HG03097 (cell line): Measurements from ENCODE around the gene MUC20.
"Not testable (repeated sequence)": the region's sequence is repeated elsewhere in the genome, so short reads cannot be mapped to it uniquely, and the experiment has no call there.

ENCODE experiments used
- ATAC-seq: cut with Tn5 transposase; IDR thresholded peaks from one replicate; pipeline ENCODE4 v1.9.1; 2021; ENCODE audit not compliant: unreplicated experiment, low FRiP score

The MUC20 gene

DNA sequence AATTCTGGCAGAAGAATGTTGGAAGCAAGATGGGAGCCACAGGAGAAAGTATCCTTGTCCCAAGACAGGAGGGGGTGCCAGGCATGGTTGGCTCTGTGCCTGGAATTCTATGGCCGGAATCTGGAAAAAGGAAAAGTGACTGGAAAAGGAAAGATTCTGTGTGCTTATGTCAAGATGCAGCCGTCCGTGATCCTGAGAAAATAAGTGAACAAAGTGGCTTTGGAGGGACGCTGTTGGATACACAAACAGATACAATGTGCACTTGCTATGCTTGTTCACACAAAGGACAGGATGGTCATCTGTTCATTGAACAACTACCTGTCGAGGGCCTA is 28.5 kb upstream of the MUC20 start:
- ATAC-seq: no peak

DNA sequence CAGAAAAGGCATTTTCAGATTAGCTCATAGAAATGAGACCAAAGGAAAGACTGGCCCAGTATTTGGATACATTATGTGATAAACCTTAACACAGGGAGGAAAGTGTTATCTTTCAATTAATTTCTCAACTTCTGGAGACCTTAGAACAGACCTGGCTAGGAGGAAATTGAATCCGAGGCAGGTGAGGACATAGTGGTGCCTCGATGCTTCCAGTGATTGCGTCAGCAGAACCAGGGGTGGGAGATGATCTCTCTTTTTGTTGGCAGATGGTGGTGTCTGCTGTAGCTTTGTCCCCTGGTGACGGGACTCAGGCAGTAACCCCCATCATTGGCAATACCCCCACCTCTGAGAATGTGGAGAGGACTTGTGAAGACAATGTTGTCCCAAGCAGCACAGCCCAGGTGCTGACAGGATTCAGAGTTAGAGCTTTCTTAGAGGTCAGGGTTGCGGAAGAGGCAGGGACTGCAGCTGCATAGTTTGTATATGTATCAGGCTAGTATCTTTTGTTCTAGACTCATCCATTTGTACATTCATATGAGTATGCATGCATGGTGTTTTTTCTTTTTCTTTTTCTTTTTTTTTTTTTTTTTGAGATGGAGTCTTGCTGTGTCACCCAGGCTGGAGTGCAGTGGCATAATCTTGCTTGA is 27.9 kb upstream of the MUC20 start:
- ATAC-seq: no peak

DNA sequence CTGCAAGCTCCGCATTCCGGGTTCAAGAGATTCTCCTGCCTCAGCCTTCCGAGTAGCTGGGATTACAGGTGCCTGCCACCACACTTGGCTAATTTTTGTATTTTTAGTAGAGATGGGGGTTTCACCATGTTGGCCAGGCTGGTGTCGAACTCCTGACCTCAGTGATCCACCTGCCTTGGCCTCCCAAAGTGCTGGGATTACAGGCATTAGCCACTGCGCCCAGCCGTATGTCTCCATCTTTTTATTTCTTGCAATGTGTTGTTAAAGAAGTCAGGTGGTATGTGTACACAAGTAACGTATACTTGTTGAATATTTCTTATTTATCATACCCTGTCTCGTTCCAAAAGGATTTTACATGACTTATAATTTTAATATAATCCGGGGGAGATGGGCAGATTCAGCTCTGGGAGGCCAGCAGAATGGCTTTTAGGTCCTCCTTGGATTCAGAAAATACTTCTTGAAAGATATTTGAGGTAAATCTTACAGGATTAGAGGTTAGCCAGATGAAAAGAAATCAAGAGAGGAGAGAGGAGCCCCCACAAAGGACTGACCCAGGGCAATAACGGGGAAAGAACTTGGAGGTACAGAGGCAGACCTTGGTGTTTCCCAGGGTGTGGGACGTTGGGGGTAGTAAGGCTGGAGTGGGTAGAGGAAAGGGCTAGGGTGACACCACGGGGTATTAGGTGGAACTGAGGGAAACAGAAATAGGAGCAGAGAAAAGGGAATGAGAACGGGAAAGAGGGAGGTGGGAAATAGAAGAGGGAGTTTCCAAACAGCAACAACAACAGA is 27.2 kb upstream of the MUC20 start:
- no peak for ATAC-seq

DNA sequence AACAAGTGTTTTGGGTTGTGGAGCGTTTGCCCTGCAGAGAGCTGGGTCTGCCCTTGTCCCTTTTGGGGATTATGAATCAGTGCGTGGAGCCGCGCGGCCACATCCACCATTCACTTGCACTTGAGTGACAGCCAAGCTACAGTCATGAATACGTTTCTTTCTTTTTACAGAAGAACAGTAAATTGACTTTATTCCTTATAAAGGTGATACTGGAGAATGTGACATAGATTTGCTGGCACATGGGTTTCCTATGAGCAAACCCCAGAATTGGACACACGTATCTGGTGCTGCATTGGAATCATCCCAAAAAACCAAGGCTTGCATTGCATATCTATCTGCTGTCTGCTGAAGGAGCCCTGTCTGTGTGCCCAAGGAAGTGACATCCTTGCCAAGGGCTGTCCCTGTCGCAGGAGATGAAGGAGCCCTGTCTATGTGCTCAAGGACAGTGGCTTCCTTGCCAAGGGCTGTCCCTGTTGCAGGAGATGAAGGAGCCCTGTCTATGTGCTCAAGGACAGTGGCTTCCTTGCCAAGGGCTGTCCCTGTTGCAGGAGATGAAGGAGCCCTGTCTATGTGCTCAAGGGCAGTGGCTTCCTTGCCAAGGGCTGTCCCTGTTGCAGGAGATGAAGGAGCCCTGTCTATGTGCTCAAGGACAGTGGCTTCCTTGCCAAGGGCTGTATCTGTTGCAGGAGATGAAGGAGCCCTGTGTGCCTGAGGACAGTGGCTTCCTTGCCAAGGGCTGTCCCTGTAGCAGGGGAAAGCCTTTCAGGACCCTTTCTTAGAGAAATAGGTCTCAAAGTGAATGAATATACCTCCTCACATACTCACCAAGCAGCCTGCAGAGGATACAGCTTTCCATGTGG is 26.3 kb upstream of the MUC20 start:
- not testable (repeated sequence) for ATAC-seq

DNA sequence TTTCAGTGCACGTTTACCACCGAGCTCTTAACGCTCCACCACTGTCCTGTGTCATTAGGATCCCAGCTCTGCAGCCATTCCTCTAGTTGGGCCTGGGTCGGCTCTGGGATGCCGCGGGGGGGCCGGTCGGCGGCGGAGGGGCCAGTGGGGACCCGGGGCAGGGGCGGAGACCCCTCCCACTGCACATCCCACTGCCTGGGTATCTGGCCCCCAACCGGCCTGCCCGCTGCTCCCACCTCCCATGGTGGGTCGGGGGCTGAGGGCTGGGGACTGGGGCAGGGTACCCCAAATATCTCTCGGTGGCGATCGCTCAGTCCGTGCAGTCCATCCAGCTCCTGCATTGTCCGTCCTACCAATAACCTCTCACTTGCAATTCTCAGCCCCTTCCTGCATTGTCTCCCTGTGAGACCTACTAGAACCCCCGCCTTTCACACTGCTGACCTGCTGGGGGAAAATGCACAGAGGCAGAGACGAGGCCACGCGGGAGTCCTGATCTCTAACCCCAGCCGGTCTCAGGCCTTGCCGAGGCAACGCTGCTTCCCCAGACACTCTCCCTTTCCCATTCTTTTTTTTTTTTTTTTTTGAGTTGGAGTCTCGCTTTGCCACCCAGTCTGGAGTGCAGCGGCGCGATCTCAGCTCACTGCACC is 24.0 kb upstream of the MUC20 start:
- no peak for ATAC-seq

DNA sequence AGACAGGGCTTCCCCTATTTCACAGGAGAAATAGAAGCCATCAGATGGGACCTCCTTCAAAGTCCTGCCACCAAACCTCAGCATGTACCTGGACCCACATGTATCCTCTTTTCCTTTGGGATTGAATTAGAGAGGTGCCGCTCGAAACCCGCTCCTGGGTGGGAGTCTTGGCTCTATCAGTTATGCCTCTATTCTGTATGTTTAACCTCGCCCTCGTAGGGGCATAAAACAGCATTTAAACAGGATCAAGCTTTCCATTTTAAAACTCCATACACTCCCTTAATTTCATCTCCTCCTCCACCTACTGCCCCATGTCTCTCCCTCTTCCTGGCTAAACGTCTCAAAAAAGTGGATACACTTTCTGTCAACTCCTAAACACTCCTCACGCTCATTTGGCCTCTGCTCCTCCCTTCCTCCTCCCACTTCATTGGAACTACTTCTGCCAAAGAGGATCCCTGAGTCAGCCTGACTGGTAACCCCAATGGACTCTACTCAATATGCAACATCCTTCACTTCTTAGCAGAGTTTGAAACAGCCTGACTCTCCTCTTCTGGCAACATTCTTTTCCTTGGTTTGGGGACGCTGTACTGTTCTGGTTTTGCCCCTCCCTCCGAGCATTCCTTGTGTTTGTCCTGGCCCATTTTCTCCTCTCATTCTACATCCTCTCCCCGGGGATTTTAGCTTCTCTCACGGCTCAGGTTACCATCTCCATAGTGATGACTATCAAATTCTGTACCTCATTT is 23.0 kb upstream of the MUC20 start:
- ATAC-seq: no peak

DNA sequence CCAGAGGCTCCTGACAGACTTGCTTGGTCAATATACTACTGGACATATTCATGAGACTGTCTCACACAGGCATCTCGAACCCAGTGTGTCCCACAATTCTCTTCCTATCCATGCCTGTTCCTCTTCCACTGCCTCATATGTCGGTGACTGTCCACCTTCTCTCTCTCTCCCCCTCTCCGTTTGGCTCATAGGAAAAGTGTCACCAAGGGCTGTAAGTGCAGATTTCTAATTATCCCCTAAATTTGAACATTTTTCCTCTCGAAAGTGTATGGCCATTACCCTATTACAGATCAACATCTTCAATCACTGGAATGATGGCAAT is 22.5 kb upstream of the MUC20 start:
- ATAC-seq: no peak

DNA sequence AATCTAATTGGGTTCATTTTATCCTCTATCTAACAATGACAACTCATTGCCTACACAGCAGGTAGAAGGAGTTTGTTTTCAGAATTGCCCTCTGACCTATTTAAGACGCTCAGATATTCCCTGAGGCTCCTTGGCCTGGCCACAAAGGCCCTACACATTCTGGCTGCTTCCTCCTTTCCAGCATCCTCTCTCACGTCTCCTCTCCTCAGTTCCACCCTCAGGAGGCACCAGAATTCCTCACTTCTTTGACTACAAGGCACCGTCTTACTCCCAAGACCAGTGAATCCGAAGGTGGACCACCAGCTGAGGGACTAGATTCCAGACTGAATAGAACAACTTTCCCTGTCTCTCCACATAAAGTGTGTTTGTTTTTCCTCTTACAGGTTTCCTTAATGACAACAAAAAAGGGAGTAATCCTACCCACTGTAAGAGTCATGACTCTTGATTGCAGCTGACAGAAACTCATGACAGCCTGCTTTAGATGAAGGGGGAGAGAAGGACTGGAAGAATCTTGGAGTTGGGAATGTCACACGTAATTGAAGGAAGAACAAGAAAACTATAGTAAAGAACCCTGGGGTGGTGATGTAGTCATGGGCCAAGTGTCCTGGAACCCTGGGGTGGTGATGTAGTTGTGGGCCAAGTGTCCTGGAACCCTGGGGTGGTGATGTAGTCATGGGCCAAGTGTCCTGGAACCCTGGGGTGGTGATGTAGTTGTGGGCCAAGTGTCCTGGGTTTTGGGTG is 22.0 kb upstream of the MUC20 start:
- no peak for ATAC-seq

DNA sequence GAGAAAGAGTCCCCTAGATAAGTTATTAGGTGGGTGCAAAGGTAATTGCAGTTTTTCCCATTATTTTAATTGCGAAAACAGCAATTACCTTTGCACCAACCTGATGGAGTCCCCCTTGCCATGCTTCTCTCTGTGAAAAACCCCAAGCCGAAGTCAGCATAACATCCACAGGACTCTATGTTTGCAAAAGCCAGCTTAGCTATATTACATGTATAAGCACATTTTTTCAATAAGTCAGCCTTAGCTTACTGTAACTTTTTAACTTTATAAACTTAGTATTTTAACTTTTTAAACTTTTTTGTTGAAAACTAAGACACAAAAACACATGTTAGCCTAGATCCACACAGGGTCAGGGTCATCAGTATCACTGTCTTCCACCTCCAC is 21.4 kb upstream of the MUC20 start:
- ATAC-seq: no peak

DNA sequence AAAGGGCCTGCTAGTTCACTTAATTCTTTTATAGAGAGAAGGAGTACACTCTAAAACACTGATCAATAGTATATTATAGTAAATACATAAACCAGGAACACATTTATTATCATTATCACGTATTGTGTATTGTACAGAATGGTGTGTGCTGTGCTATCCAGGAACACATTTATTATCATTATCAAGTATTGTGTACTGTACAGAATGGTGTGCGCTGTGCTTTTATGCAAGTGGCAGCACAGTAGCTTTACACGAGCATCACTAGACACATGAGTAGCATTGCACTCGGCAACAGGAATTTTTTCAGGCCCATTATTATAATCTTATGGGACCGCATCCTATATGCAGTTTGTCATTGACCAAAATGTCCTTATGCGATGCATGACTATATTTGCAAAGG is 20.9 kb upstream of the MUC20 start:
- ATAC-seq: no peak

DNA sequence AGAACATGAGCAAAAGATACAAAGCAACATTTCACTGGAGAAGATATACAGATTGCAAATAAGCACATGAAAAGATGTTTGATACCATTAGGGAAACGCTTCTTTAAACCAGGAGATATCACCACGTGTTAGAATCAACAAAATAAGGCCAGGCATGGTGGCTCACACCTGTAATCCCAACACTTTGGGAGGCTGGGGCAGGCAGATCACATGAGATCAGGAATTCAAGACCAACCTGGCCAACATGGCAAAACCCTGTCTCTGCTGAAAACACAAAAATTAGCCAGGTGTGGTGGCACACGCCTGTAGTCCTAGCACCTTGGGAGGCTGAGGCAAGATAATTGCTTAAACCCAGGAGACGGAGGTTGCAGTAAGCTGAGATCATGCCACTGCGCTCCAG is 20.5 kb upstream of the MUC20 start:
- ATAC-seq: no peak

DNA sequence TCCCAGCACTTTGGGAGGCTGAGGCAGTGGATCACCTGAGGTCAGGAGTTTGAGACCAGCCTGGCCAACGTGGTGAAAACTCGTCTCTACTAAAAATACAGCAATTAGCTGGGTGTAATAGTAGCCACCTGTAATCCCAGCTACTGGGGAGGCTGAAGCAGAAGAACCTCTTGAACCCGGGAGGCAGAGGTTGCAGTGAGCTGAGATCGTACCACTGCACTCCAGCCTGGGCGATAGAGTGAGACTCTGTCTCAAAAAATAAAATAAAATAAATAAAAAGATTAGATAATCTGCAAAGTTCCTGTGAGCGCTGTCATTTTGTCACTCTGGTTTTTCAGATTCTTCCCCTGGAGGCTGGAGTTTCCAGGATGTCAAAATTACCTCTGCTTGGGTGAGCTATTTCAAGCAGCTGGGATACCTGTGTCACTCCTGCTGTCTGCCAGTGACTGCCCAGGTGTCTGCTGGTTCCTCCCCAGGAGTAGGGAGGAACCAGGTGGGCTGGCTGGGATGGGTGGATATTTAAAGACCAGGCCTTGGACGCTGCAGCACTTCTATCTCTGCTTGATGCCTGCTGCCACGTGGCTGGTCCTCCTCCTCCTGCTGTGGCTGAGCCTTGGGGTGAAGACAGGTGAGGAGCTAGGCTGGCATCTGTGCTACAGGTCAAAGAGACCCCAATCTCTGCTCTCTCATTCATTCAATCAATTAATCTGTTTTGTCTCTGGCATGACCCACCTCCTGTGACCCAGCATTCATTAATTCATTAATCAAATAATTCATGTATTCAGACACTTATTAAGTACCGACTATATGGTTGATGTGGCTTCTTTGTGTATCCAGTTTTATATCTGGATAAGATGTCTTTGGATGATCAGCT is 19.5 kb upstream of the MUC20 start:
- no peak for ATAC-seq

DNA sequence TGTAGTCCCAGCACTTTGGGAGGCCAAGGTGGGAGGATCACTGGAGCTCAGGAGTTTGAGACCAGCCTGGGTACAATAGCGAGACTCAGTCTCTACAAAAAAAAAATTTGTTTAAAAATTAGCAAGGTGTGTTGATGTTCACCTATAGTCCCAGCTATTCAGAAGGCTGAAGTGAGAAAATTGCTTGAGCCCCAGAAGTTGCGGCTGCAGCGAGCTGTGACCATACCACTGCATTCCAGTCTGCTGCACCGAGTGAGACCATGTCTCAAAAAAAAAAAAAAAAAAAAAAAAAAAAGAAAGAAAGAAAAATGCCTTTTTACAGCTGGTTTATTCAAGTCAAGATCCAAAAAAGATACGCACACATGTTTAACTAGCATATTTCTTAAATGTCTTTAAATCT is 17.0 kb upstream of the MUC20 start:
- no peak for ATAC-seq

DNA sequence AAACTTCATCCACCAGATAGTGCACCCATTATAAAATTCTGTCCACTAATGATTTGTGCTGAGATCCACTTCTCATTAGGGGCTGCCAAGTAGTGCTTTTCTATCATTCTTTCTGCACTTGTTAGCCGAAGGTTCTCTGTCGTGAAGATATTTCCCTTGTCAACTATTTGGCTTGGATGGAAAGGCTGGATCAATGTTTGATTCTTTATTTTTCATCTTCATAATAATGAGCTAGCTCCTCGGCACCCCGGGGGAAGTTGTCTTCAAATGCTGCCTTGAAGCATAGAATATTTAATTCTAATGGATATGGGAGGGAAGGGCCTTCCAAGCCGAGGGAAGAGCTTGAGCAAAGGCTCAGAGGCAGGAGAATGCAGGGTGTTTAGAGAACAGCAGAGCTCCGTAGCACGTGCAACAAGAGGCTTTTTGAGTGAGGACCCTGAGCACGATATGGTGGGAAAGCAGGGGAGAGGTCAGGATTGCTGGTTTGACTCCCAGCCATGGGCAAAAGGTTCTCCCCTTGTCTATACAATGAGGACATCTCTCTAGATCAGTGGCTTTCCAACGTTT is 16.3 kb upstream of the MUC20 start:
- ATAC-seq: no peak

DNA sequence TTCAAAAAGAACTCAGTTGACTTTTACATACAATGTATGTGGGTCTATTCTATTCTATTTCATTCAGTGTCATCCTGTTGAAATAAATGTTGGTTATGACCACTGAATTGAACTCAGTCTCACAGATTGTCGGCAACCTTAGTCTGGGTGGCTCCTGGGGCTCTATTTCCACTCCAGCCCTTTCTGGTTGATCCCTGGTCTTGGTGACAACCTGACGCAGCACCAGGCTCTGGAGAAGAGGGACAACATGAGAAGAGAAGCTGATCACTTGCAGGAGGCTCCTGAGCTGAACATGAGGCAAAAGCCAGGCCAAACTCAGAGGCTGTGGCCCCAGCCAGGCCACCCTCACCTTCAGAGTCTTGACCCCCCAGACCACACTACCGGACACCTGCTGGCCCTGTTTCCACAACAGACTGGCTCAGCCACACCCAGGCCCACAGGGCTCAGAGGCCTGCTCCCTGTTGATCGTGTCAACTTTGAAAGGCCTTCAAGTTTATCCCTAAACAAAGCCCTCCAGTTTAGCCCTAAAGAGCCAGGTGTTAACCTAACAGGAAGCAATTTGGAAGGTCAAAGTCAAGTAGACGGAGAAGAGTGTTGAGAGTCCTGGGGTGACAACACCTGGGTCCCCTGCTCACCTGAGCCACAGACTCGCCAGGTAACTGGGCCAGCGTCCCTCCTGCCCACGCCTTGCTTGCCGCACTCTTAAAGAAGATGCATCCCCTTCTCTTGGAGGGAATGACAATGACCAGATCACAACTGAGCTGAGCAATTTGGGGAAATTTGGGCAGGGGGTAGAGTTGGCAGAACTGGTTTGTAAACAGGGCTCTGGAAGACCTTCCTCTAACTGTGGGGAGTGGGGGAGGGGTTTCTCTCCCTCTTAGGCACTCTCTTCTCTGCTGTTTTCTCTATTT is 15.4 kb upstream of the MUC20 start:
- ATAC-seq: no peak

DNA sequence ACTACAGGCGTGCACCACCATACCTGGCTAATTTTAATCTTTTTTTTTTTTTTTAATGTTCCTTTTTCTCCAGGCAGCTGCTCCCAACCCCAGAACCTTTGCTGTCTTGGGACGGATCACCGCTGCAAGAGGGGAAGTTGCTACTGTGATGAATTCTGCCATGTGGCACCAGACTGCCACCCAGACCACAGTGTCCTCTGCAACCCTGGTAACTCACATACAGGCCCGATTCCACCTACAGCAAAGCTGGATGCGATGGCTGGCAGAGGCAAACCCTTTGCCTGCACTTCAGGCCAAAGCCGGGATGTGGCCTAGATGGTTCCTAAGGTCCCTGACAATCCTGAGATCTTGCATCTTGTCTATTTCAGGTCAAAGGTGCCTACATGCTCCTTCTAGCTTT is 12.7 kb upstream of the MUC20 start:
- ATAC-seq: no peak

DNA sequence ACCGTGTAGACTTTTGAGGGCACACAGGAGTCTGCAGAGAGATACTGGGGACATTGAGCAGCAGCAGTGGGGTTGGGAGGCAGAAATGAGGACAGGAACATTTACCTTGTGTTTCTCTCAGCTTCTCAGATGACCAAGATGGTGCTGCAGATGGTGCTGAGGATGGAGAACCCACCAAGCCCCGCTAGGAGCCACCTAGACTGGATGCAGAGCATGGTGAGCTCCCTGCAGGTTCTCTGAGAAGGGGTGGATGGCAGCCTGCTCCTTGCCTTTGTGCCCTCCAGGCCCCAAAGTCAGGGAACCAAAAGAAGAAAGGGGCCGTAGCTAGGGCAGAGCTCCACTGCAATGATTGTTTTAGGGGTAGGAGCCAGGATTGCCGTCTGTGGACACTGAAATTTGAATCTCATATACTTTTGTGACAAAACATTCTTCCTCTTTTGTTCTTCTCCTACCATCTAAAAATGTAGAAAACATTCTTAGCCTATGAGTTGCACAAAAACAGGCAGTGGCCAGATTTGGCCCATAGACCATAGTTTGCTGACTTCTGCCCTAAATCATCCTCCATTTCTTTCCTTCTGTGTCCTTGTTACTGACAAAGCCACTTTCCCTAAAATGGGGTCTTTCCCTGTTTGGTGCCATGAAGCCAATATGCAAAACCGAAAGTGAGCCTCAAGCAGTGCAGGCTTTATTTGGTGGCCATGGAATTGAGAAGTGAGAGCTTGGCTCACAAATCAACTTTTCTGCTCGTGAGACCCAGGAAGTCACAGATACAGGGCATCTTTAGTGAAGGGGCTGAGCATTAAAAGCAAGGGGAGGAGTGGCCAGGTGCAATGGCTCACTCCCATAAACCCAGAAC is 11.9 kb upstream of the MUC20 start:
- ATAC-seq: no peak
